Measurements from ENCODE around the gene OR10D3. TPM values are rescaled to one million over a fixed set of nuclear protein-coding genes. Genes with fewer than 3 reads are reported as not detected.

The OR10D3 gene, protein sequence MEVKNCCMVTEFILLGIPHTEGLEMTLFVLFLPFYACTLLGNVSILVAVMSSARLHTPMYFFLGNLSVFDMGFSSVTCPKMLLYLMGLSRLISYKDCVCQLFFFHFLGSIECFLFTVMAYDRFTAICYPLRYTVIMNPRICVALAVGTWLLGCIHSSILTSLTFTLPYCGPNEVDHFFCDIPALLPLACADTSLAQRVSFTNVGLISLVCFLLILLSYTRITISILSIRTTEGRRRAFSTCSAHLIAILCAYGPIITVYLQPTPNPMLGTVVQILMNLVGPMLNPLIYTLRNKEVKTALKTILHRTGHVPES
- total RNA-seq (2021; fragmentation: NEBNext Ultra II Directional; extraction: Animal tissue kit (Norgen Biotek cat#: 25700)) (not detected in 2 replicates), polyA plus RNA-seq (2011; rRNA removed) (not detected in 2 replicates), polyA minus RNA-seq (2011; rRNA and poly(A)+ RNA removed) (not detected in 2 replicates)
- not detected for polyA plus RNA-seq (2011; cell fraction: cytosol; rRNA removed)
- polyA plus RNA-seq (2011; cell fraction: nucleus; rRNA removed) = not detected
- polyA plus RNA-seq (2012, experiment 1 of 2) = not detected in 4 replicates
- polyA plus RNA-seq (2012, experiment 2 of 2) = not detected
- not detected for polyA plus RNA-seq (2013, experiment 1 of 2)
- polyA plus RNA-seq (2013, experiment 2 of 2) = not detected
- polyA minus RNA-seq (2011; cell fraction: cytosol; rRNA and poly(A)+ RNA removed) = not detected
- not detected for polyA minus RNA-seq (2011; cell fraction: nucleus; rRNA and poly(A)+ RNA removed)
- long read RNA-seq, experiment 1 = 0 reads
- long read RNA-seq, experiment 2 = 0 reads

DNA sequence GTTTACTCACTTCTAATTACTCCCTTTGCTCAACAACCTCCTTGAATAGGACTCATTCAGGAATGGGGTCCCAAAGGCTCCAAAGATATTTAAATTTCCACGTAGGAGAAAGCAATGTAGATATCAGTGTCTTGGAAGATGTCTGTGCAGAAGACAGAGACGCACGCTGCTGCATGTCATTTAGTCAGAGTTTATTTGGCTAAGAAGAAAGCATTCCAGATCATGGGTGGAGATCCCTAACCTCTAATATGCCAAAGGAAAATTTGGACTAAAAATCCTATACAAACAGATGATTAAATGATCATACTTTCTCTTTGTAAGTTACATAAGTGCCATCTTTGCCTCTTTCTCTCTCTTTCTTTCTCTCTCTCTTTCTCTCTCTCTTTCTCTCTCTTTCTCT, at the start of gene OR10D3:
Gene OR10D3, plus strand, starts transcription at position 278 of the 400 bp plus-strand sequence. CDS start 1,925 bp downstream, outside the sequence.
- Histone ChIP-seq H2BK12ac (ENCODE audit: low read depth, low read length) (no peak within 1 kb of the TSS), H3K79me2 (ENCODE audit: control insufficient read depth in 1 of 2, insufficient read depth in 2 of 2, low read length in 2 of 2) (no peaks in the 10 kb centered on the region), H4K20me1 (replicated peaks in 1 of 2; ENCODE audit: control insufficient read depth in 1 of 2, insufficient read depth in 2 of 2, low read length in 2 of 2) (no peaks in the 10 kb centered on the region), H3K79me1 (ENCODE audit: low read depth, low read length) (no peaks in the 10 kb centered on the region), H2BK15ac (ENCODE audit: low read length) (no peak within 1 kb of the TSS), H3K18ac (ENCODE audit: extremely low read depth, low read length) (no peak within 1 kb of the TSS), H2BK5ac (ENCODE audit: low read depth, low read length) (no peak within 1 kb of the TSS), H3K27me3 (replicated peaks in 1 of 4; ENCODE audit: control insufficient read depth in 3 of 4, extremely low read depth in 1 of 4, insufficient read depth in 3 of 4, low read length in 3 of 4) (peaks cover 0 to 4% (median 0%) of the 10 kb centered on the region in 4 experiments; a peak in 2 of 7 replicates), H3K9me3 (ENCODE audit: insufficient read depth in 2 of 2, low read depth in 1 of 2, low read length in 1 of 2) (no peaks in the 10 kb centered on the region), H2BK120ac (replicated peaks; ENCODE audit: low read depth, low read length) (no peak within 1 kb of the TSS), H4K8ac (ENCODE audit: extremely low read depth, insufficient read depth, low read length) (no peak within 1 kb of the TSS), H3K23me2 (ENCODE audit: low read depth, low read length) (no peaks in the 10 kb centered on the region), H3K23ac (ENCODE audit: insufficient read length) (no peak within 1 kb of the TSS), H3K4me1 (replicated peaks in 1 of 4; ENCODE audit: control insufficient read depth in 3 of 4, insufficient read depth in 4 of 4, low read length in 3 of 4) (no peaks in the 10 kb centered on the region), H2AK5ac (ENCODE audit: low read depth, low read length) (no peak within 1 kb of the TSS), H3K56ac (replicated peaks; ENCODE audit: insufficient read length, low read depth, low read length) (no peak within 1 kb of the TSS), H2AFZ (ENCODE audit: low read length) (no peak within 1 kb of the TSS), H3K4me2 (ENCODE audit: insufficient read depth in 1 of 2, low read depth in 2 of 2, low read length in 2 of 2) (no peak within 1 kb of the TSS), H3K27ac (ENCODE audit: low read depth, low read length) (no peak within 1 kb of the TSS), H3K4ac (replicated peaks; ENCODE audit: insufficient read length, low read depth, low read length) (no peak within 1 kb of the TSS), H4K5ac (ENCODE audit: insufficient read length, low read depth, low read length) (no peak within 1 kb of the TSS), H3K36me3 (ENCODE audit: control insufficient read depth in 2 of 4, insufficient read depth in 4 of 4, low read length in 3 of 4) (no peaks in the 10 kb centered on the region), H4K91ac (replicated peaks; ENCODE audit: insufficient read length, low read length) (no peak within 1 kb of the TSS), H3K14ac (ENCODE audit: insufficient read length) (no peak within 1 kb of the TSS), H3K4me3 (ENCODE audit: extremely low read depth in 1 of 4, insufficient read depth in 2 of 4, low read depth in 3 of 4, low read length in 4 of 4) (no peak within 1 kb of the TSS), H2BK20ac (ENCODE audit: low read length) (no peak within 1 kb of the TSS), H3K9ac (replicated peaks in 1 of 4; ENCODE audit: extremely low read depth in 1 of 4, low read depth in 3 of 4, low read length in 3 of 4) (no peak within 1 kb of the TSS)
- no peak for DNase-seq (ENCODE audit: low read depth in 1 of 2, low spot score in 2 of 2)
- CTCF ChIA-PET (ENCODE audit: partially characterized antibody) = no interaction called here
- WGBS, 2 experiments (ENCODE audit: extremely low coverage in 1 of 2, insufficient coverage in 1 of 2, insufficient read length in 1 of 2, insufficient replicate concordance in 2 of 2, low coverage in 1 of 2, low lambda C conversion rate in 2 of 2, missing lambda C conversion rate in 1 of 2) = 75% methylated on average over 3 of the region's 3 CpGs; no CpG with 5 or more reads in 1 of the 2 experiments
- no peak for FAIRE-seq
- POLR2A ChIA-PET (ENCODE audit: partially characterized antibody) = no interaction called here
- TF ChIP-seq SIN3A (conservative IDR thresholded peaks at IDR 0.05 in 1 of 2, IDR thresholded peaks at IDR 0.05 in 1 of 2; ENCODE audit: low read depth in 1 of 2, low read length in 2 of 2) (no peak), CHD2 (IDR thresholded peaks at IDR 0.05; ENCODE audit: low read length) (no peak)
